Astrocyte (in vitro differentiated cells and primary cell): ENCODE data around the gene SYT7.

Source experiments
- CTCF ChIP-seq: IDR thresholded peaks from 2 replicates; pipeline ENCODE4 v1.5.1; 2011; ENCODE audit warnings: low read depth, mild to moderate bottlenecking, inconsistent platforms, low read length, moderate library complexity; ENCODE audit not compliant: insufficient read depth
- EZH2 ChIP-seq: IDR thresholded peaks from 2 replicates; pipeline ENCODE4 v1.6.1; 2012; ENCODE audit warnings: mild to moderate bottlenecking, low read length, inconsistent platforms; ENCODE audit not compliant: insufficient read depth

GRCh38 chr11:61571337-61571736 is 9.5 kb downstream of the SYT7 start:
- TF ChIP-seq CTCF: no peak
- no peak for TF ChIP-seq EZH2
